Measurements from ENCODE around the gene VLDLR. TPM values are rescaled to one million over a fixed set of nuclear protein-coding genes. Genes with fewer than 3 reads are reported as not detected.

Gene VLDLR
- total RNA-seq, 2 donors from 2014 or later = 0.15 to 0.57 TPM

- no peak for ATAC-seq
- peaks cover 10% of the 10 kb centered on the region for H3K4me1 Mint-ChIP-seq
- peaks cover 50% of the 10 kb centered on the region for H3K27me3 Mint-ChIP-seq
- peaks cover 5% of the 10 kb centered on the region for H3K36me3 Mint-ChIP-seq (ENCODE audit: low read depth)
- no peak for DNase-seq
- H3K4me3 Mint-ChIP-seq = no peak overlapping the region
- H3K9me3 ChIP-seq (ENCODE audit: control insufficient read depth, low read length, poor library complexity, severe bottlenecking) = no peaks in the 10 kb centered on the region
- no peak overlapping the region for H3K27ac Mint-ChIP-seq
Observed at GRCh38 chr9:2625427-2625826, 3.8 kb downstream of the VLDLR start.

GRCh38 chr9:2628919-2629318, 7.3 kb downstream of the VLDLR start:
- DNase-seq (no peak), ATAC-seq (no peak)
- H3K4me3 Mint-ChIP-seq = no peak overlapping the region
- H3K27ac Mint-ChIP-seq = no peak overlapping the region
- H3K4me1 Mint-ChIP-seq = peaks cover 2% of the 10 kb centered on the region
- H3K9me3 ChIP-seq (ENCODE audit: control insufficient read depth, low read length, poor library complexity, severe bottlenecking) = no peaks in the 10 kb centered on the region
- H3K36me3 Mint-ChIP-seq (ENCODE audit: low read depth) = peaks cover 5% of the 10 kb centered on the region
- peaks cover 30% of the 10 kb centered on the region for H3K27me3 Mint-ChIP-seq

GRCh38 chr9:2630158-2630557, 8.6 kb downstream of the VLDLR start:
- no peaks in the 10 kb centered on the region for H3K9me3 ChIP-seq (ENCODE audit: control insufficient read depth, low read length, poor library complexity, severe bottlenecking)
- H3K36me3 Mint-ChIP-seq (ENCODE audit: low read depth) = peaks cover 5% of the 10 kb centered on the region
- no peak overlapping the region for H3K27ac Mint-ChIP-seq
- DNase-seq = no peak
- H3K27me3 Mint-ChIP-seq = peaks cover 28% of the 10 kb centered on the region
- H3K4me3 Mint-ChIP-seq = no peak overlapping the region
- ATAC-seq = no peak
- peaks cover 5% of the 10 kb centered on the region for H3K4me1 Mint-ChIP-seq

- H3K9me3 ChIP-seq (ENCODE audit: control insufficient read depth, low read length, poor library complexity, severe bottlenecking) = no peaks in the 10 kb centered on the region
- no peak for ATAC-seq
- Mint-ChIP-seq H3K36me3 (ENCODE audit: low read depth) (peaks cover 5% of the 10 kb centered on the region), H3K27me3 (peaks cover 17% of the 10 kb centered on the region), H3K4me3 (no peak overlapping the region), H3K4me1 (peaks cover 5% of the 10 kb centered on the region), H3K27ac (no peak overlapping the region)
- DNase-seq = no peak
Observed at GRCh38 chr9:2631263-2631662, 9.7 kb downstream of the VLDLR start.

DNA sequence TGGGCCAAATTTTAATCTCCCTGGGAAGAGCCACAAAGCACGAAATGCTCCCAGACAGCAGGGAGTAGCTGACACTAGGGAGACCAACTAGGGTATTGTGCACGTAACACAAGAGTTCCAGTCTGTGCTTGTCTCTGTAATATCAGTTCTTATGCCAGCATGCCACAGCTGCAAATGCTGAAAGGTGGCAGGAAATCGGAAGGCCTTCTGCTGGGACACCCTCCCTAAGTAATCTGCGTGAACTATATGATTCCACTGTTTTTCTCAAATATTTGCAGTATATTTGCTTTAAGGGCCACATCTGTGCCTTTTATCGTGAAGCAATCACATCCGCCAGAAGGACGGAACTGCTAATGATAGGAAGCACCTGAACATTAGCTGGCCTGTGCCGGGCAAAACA, 12.6 kb downstream of the VLDLR start:
- no peak overlapping the region for H3K4me3 Mint-ChIP-seq
- H3K36me3 Mint-ChIP-seq (ENCODE audit: low read depth) = no peaks in the 10 kb centered on the region
- DNase-seq (no peak), ATAC-seq (no peak)
- peak overlapping the region; percentile 1 for H3K27ac Mint-ChIP-seq
- no peaks in the 10 kb centered on the region for H3K9me3 ChIP-seq (ENCODE audit: control insufficient read depth, low read length, poor library complexity, severe bottlenecking)
- peaks cover 10% of the 10 kb centered on the region for H3K27me3 Mint-ChIP-seq
- peaks cover 5% of the 10 kb centered on the region for H3K4me1 Mint-ChIP-seq

DNA sequence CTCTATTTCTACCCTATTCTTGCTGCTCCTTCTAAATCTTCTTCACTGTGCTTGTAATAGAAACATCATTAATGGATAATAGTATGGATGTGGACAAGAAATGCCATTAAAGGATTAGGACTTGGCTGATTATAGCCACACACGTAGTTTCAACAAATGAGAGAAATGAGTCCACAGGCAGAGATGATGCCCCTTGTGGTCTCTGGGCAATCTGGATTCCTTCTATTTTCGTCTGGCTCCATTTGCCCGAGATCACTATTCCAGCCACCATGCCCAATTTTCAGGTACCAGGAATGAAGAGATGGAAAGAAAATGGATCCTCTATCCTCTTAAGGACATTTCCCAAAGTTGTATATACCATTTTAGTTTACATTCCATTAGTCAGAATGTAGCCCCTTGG, 13.2 kb downstream of the VLDLR start:
- DNase-seq (no peak), ATAC-seq (no peak)
- H3K27ac Mint-ChIP-seq = peak overlapping the region; percentile 1
- H3K4me3 Mint-ChIP-seq = no peak overlapping the region
- no peaks in the 10 kb centered on the region for H3K36me3 Mint-ChIP-seq (ENCODE audit: low read depth)
- peaks cover 5% of the 10 kb centered on the region for H3K4me1 Mint-ChIP-seq
- no peaks in the 10 kb centered on the region for H3K9me3 ChIP-seq (ENCODE audit: control insufficient read depth, low read length, poor library complexity, severe bottlenecking)
- H3K27me3 Mint-ChIP-seq = peaks cover 10% of the 10 kb centered on the region

DNA sequence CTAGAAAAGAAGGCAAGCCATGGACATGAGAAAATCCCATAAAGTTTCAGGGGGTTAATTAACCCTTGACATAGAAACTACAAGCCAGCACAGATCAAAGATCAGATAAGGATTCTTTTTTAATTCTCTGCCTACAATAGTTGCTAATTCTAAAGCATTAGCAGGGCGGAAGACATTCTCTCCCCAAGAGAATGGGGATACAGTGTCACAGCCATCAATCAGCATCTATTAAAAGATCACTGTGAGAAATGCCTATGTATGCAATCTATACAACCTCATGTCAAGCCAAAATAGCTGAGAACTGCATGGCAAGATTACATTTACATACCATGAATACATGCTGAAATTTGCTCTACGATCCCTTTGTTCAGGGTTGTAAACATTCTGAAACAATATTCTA, 14.3 kb downstream of the VLDLR start:
- H3K9me3 ChIP-seq (ENCODE audit: control insufficient read depth, low read length, poor library complexity, severe bottlenecking) = no peaks in the 10 kb centered on the region
- Mint-ChIP-seq H3K27me3 (peaks cover 10% of the 10 kb centered on the region), H3K36me3 (ENCODE audit: low read depth) (no peaks in the 10 kb centered on the region), H3K4me1 (peaks cover 5% of the 10 kb centered on the region), H3K4me3 (no peak overlapping the region), H3K27ac (no peak overlapping the region)
- DNase-seq (no peak), ATAC-seq (no peak)

- ATAC-seq (no peak), DNase-seq (no peak)
- Mint-ChIP-seq H3K27me3 (peaks cover 10% of the 10 kb centered on the region), H3K4me1 (peaks cover 5% of the 10 kb centered on the region), H3K4me3 (no peak overlapping the region), H3K27ac (no peak overlapping the region), H3K36me3 (ENCODE audit: low read depth) (no peaks in the 10 kb centered on the region)
- no peaks in the 10 kb centered on the region for H3K9me3 ChIP-seq (ENCODE audit: control insufficient read depth, low read length, poor library complexity, severe bottlenecking)
Observed at GRCh38 chr9:2637390-2637789, 15.8 kb downstream of the VLDLR start.

DNA sequence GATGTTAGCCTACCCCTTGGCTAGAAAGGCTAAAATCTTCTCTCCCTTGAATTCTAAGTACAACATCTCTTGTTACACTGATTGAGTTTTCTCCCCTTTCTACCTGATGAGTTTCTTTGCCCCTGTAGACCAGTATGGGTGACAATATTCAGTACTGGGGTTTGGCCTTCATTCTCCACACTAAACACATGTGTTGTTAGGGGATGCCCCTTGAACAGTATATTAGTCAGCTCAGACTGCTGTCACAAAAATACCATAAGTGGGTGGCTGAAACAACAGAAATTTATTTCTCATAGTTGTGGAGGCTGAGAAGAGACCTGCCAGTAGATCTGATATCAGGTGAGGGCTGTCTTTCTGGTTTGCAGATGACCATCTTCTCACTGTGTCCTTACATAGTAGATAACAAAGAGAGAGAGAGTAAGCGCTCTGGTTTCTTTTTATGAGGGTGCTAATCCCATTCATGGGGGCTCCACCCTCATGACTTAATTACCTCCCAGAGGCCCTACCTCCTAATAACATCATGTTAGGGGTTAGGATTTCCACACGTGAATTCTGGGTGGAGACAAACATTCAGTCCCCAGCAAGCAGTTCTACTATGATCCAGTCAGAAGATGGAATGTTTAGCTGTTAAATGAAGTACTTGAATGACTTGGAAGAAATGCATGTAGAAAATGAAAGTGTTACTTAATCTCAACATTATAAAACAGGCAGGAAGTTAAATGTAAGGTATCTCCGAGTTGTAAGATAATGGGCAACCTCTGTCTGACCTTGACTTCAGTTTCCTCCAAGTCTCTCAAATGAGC, 17.5 kb downstream of the VLDLR start:
- ATAC-seq (no peak), DNase-seq (no peak)
- peaks cover 5% of the 10 kb centered on the region for H3K4me1 Mint-ChIP-seq
- H3K36me3 Mint-ChIP-seq (ENCODE audit: low read depth) = no peaks in the 10 kb centered on the region
- H3K4me3 Mint-ChIP-seq = no peak overlapping the region
- H3K9me3 ChIP-seq (ENCODE audit: control insufficient read depth, low read length, poor library complexity, severe bottlenecking) = no peaks in the 10 kb centered on the region
- no peak overlapping the region for H3K27ac Mint-ChIP-seq
- H3K27me3 Mint-ChIP-seq = peaks cover 9% of the 10 kb centered on the region

- H3K4me1 Mint-ChIP-seq = peaks cover under 1% of the 10 kb centered on the region
- no peaks in the 10 kb centered on the region for H3K36me3 Mint-ChIP-seq (ENCODE audit: low read depth)
- H3K27me3 Mint-ChIP-seq = peaks cover 2% of the 10 kb centered on the region
- no peak for DNase-seq
- H3K9me3 ChIP-seq (ENCODE audit: control insufficient read depth, low read length, poor library complexity, severe bottlenecking) = no peaks in the 10 kb centered on the region
- no peak overlapping the region for H3K4me3 Mint-ChIP-seq
- H3K27ac Mint-ChIP-seq = no peak overlapping the region
- ATAC-seq = no peak
Observed at GRCh38 chr9:2639786-2640185, 18.2 kb downstream of the VLDLR start.

GRCh38 chr9:2640570-2640969, 19.0 kb downstream of the VLDLR start:
- Mint-ChIP-seq H3K4me1 (no peaks in the 10 kb centered on the region), H3K27me3 (no peaks in the 10 kb centered on the region), H3K36me3 (ENCODE audit: low read depth) (no peaks in the 10 kb centered on the region), H3K27ac (no peak overlapping the region), H3K4me3 (no peak overlapping the region)
- no peaks in the 10 kb centered on the region for H3K9me3 ChIP-seq (ENCODE audit: control insufficient read depth, low read length, poor library complexity, severe bottlenecking)
- ATAC-seq (no peak), DNase-seq (no peak)

DNA sequence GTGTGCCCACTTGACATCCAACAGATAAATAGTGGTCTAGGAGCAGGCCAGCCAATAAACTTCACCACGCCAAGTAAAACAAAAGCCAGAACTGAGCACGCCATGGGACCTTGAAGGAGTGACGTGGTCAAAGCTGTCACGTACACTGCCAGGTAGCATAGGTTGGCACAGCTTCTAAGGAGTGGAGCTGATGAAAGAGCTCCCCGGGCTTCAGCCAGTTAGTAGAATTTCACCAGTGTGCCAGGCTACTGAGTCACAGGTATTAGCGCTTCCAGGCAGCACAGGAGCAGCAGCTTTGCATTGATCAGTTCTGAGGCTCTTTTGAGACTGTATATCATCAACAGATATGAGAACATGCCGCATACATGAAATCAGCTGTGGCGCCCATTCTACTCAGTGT, 19.4 kb downstream of the VLDLR start:
- Mint-ChIP-seq H3K36me3 (ENCODE audit: low read depth) (no peaks in the 10 kb centered on the region), H3K4me3 (no peak overlapping the region), H3K27ac (no peak overlapping the region), H3K4me1 (no peaks in the 10 kb centered on the region), H3K27me3 (no peaks in the 10 kb centered on the region)
- no peaks in the 10 kb centered on the region for H3K9me3 ChIP-seq (ENCODE audit: control insufficient read depth, low read length, poor library complexity, severe bottlenecking)
- DNase-seq = no peak
- no peak for ATAC-seq

DNA sequence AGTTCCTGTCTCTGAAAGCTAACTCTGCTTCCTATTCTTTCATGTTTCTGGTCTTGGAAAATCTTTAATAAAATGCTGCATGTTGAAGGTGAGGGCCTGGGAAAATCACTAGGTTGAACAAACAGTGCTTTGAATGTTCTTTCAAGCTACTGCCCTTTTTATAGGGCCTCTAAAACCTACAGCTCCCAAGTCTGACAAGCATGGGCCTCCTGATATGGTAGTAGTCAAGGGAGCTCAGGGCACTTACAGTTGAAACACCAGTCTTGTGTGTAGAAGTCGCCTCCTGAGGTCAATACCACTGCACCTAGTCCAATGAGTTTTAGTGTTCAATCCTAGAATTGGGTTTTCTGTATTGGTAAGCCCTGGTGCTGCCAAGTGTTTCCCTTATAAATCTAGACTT, 20.5 kb downstream of the VLDLR start:
- H3K4me1 Mint-ChIP-seq = no peaks in the 10 kb centered on the region
- no peaks in the 10 kb centered on the region for H3K27me3 Mint-ChIP-seq
- no peaks in the 10 kb centered on the region for H3K36me3 Mint-ChIP-seq (ENCODE audit: low read depth)
- DNase-seq = no peak
- no peak overlapping the region for H3K27ac Mint-ChIP-seq
- H3K9me3 ChIP-seq (ENCODE audit: control insufficient read depth, low read length, poor library complexity, severe bottlenecking) = no peaks in the 10 kb centered on the region
- H3K4me3 Mint-ChIP-seq = no peak overlapping the region
- no peak for ATAC-seq

DNA sequence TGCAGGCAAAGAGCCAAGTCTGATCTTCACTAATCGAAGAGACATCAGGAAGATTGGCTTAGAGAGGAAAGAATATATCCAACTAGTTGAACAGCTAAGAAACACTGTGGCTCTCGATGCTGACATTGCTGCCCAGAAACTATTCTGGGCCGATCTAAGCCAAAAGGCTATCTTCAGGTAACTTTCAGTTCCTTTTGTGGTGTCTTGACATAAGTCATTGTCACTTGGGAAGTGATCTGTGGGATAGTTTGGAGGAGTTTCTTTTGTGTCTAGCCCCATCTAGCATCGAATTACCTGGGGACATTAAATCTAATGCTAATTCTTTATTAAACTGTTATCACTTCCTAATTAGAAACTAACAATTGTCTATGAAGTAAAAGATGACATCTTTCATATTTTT, 24.0 kb downstream of the VLDLR start:
- H3K36me3 Mint-ChIP-seq (ENCODE audit: low read depth) = peaks cover 3% of the 10 kb centered on the region
- no peaks in the 10 kb centered on the region for H3K27me3 Mint-ChIP-seq
- no peaks in the 10 kb centered on the region for H3K9me3 ChIP-seq (ENCODE audit: control insufficient read depth, low read length, poor library complexity, severe bottlenecking)
- H3K4me3 Mint-ChIP-seq = no peak overlapping the region
- DNase-seq (no peak), ATAC-seq (no peak)
- no peaks in the 10 kb centered on the region for H3K4me1 Mint-ChIP-seq
- H3K27ac Mint-ChIP-seq = no peak overlapping the region
